SK-N-SH (cell line): ENCODE measurements around the gene RGS6. TPM values are rescaled to one million over a fixed set of nuclear protein-coding genes. Genes with fewer than 3 reads are reported as not detected.

Experiments used
- CTCF ChIA-PET: fragments of 300-600, 350-600 bp; formaldehyde crosslinking; extraction: SDS; loops from one replicate; lab custom pipeline; 2021; lab: Yijun Ruan, JAX
- POLR2A ChIA-PET: fragments of 350-600 bp; sonication (Branson Sonifier 250); formaldehyde crosslinking; extraction: SDS; loops from one replicate; lab custom pipeline; 2020; ENCODE audit warnings: antibody characterized with exemption, inconsistent platforms; lab: Yijun Ruan, JAX
- DNase-seq: peaks from one replicate; pipeline ENCODE4 v3.0.0; 2012
- H2AFZ ChIP-seq: fragments of 200-600 bp; sonication (generic); 2 replicates; pipeline ENCODE4 v1.8.1; 2016; ENCODE audit warnings: antibody characterized with exemption, mild to moderate bottlenecking, low read depth
- H3F3A ChIP-seq: fragments of 200-600 bp; sonication (generic); replicated peaks from 2 replicates; pipeline ENCODE3; 2016; ENCODE audit warnings: antibody characterized with exemption, mild to moderate bottlenecking; ENCODE audit not compliant: insufficient read depth
- H3K27ac ChIP-seq, 2 experiments: fragments of 200-500 bp in 1 of 2; fragments of 200-600 bp in 1 of 2; sonication (Bioruptor generic) in 1 of 2; sonication (generic), shearing (Covaris generic) in 1 of 2; 2 replicates each; pipeline versions ENCODE4 v1.5.1 to v1.6.1; 2014 to 2016; ENCODE audit warnings: low read depth in 2 of 2, inconsistent platforms in 1 of 2, low read length in 1 of 2, mild to moderate bottlenecking in 1 of 2, mixed read lengths in 1 of 2
- H3K27me3 ChIP-seq: fragments of 200-600 bp; sonication (generic), shearing (Covaris generic); 2 replicates; pipeline ENCODE4 v1.6.1; 2016; ENCODE audit warnings: mixed run types; ENCODE audit not compliant: insufficient read depth
- H3K36me3 ChIP-seq, 2 experiments: fragments of 200-500 bp in 1 of 2; fragments of 200-600 bp in 1 of 2; sonication (Bioruptor generic) in 1 of 2; sonication (generic) in 1 of 2; replicated peaks in 1 of 2; 2 replicates each; pipeline versions ENCODE3 to v1.5.1; 2014 to 2016; ENCODE audit warnings: low read length in 1 of 2, mild to moderate bottlenecking in 1 of 2; ENCODE audit not compliant: insufficient read depth in 2 of 2, control insufficient read depth in 1 of 2
- H3K4me1 ChIP-seq, 2 experiments: fragments of 200-500 bp in 1 of 2; fragments of 200-600 bp in 1 of 2; sonication (Bioruptor generic) in 1 of 2; sonication (generic), shearing (Covaris generic) in 1 of 2; 2 replicates each; pipeline versions ENCODE4 v1.5.1 to v1.6.1; 2014 to 2016; ENCODE audit warnings: low read depth in 1 of 2, low read length in 1 of 2, mixed run types in 1 of 2; ENCODE audit not compliant: insufficient read depth in 2 of 2, control insufficient read depth in 1 of 2
- H3K4me2 ChIP-seq: fragments of 200-600 bp; sonication (generic), shearing (Covaris generic); 2 replicates; pipeline ENCODE4 v1.6.1; 2017; ENCODE audit warnings: mixed run types
- H3K4me3 ChIP-seq, 2 experiments: fragments of 200-500 bp in 1 of 2; fragments of 200-600 bp in 1 of 2; sonication (Bioruptor generic) in 1 of 2; sonication (generic), shearing (Covaris generic) in 1 of 2; 2 replicates each; pipeline versions ENCODE4 v1.5.1 to v1.8.1; 2014 to 2016; ENCODE audit warnings: low read depth in 2 of 2, inconsistent platforms in 1 of 2, low read length in 1 of 2, mild to moderate bottlenecking in 1 of 2, mixed read lengths in 1 of 2, moderate library complexity in 1 of 2
- H3K79me2 ChIP-seq: fragments of 200-600 bp; sonication (generic); 2 replicates; pipeline ENCODE4 v1.8.1; 2017; ENCODE audit warnings: mild to moderate bottlenecking; ENCODE audit not compliant: insufficient read depth
- H3K9ac ChIP-seq: fragments of 200-600 bp; sonication (generic); 2 replicates; pipeline ENCODE4 v1.6.1; 2017; ENCODE audit warnings: mixed run types
- H3K9me2 ChIP-seq: fragments of 200-600 bp; sonication (generic); 2 replicates; pipeline ENCODE4 v1.6.1; 2017; ENCODE audit warnings: mixed run types
- H3K9me3 ChIP-seq: fragments of 200-600 bp; sonication (generic); 2 replicates; pipeline ENCODE4 v1.6.1; 2017; ENCODE audit warnings: mixed run types, mild to moderate bottlenecking, moderate library complexity
- H4K20me1 ChIP-seq: fragments of 200-600 bp; sonication (generic); 2 replicates; pipeline ENCODE4 v1.6.1; 2017; ENCODE audit warnings: mild to moderate bottlenecking, mixed run types; ENCODE audit not compliant: insufficient read depth
- CHD2 ChIP-seq: fragments of 150-350 bp; IDR thresholded peaks from 2 replicates; pipeline ENCODE4 v1.6.1; 2018; ENCODE audit warnings: low read length; ENCODE audit not compliant: partially characterized antibody
- ELF1 ChIP-seq: IDR thresholded peaks from 2 replicates; pipeline ENCODE4 v1.4.0; 2012
- EP300 ChIP-seq, 2 experiments: IDR thresholded peaks; 2 replicates each; pipeline versions ENCODE4 v1.4.0 to v1.6.1; 2012; ENCODE audit warnings: borderline replicate concordance in 1 of 2, low read depth in 1 of 2, low read length in 1 of 2
- FOXJ3 ChIP-seq: sonication (generic); formaldehyde crosslinking; IDR thresholded peaks from 2 replicates; pipeline ENCODE4 v1.5.1; 2020; ENCODE audit warnings: mild to moderate bottlenecking, missing genetic modification reagents
- GABPA ChIP-seq: IDR thresholded peaks from 2 replicates; pipeline ENCODE4 v1.4.0; 2012; ENCODE audit warnings: low read depth, mild to moderate bottlenecking
- MXI1 ChIP-seq: IDR thresholded peaks from 2 replicates; pipeline ENCODE4 v1.6.1; 2012; ENCODE audit warnings: mild to moderate bottlenecking, low read depth, low read length, improper control_type of control experiment
- NFIC ChIP-seq: IDR thresholded peaks from 2 replicates; pipeline ENCODE4 v1.4.0; 2012; ENCODE audit warnings: borderline replicate concordance
- PBX3 ChIP-seq: IDR thresholded peaks from 2 replicates; pipeline ENCODE4; 2012
- TCF12 ChIP-seq: IDR thresholded peaks from 2 replicates; pipeline ENCODE4 v1.4.0; 2012
- WGBS: methylation state at CpG from one replicate; pipeline ENCODE4 v1.1.6; 2017; ENCODE audit warnings: low lambda C conversion rate; 5-methylcytosine and 5-hydroxymethylcytosine counted together
- polyA plus RNA-seq, 3 experiments: library from polyadenylated mRNA; depleted of rRNA; stranded (reverse); fragments of >200 nt; gene quantifications; 2 replicates each; pipeline ENCODE4 v1.2.3, GENCODE V29; 2012
- TF ChIP-seq, protein P1 (sequence below): IDR thresholded peaks from 2 replicates; pipeline ENCODE4 v1.4.0; 2012; ENCODE audit warnings: low read depth, borderline replicate concordance
- TF ChIP-seq, protein P2 (sequence below): fragments of 150-350 bp; IDR thresholded peaks from 2 replicates; pipeline ENCODE4 v1.6.1; 2016; ENCODE audit warnings: mild to moderate bottlenecking, low read depth, low read length

Gene RGS6
- polyA plus RNA-seq, 1 of the 3 experiments (the other 2 are of a cell fraction) = not detected

- TF ChIP-seq, protein P1, sequence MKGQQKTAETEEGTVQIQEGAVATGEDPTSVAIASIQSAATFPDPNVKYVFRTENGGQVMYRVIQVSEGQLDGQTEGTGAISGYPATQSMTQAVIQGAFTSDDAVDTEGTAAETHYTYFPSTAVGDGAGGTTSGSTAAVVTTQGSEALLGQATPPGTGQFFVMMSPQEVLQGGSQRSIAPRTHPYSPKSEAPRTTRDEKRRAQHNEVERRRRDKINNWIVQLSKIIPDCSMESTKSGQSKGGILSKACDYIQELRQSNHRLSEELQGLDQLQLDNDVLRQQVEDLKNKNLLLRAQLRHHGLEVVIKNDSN = no peak
- no peak for TF ChIP-seq ELF1
These were observed 92.3 kb downstream of the RGS6 start (continued) for GRCh38 chr14:72024504-72024903.

DNA sequence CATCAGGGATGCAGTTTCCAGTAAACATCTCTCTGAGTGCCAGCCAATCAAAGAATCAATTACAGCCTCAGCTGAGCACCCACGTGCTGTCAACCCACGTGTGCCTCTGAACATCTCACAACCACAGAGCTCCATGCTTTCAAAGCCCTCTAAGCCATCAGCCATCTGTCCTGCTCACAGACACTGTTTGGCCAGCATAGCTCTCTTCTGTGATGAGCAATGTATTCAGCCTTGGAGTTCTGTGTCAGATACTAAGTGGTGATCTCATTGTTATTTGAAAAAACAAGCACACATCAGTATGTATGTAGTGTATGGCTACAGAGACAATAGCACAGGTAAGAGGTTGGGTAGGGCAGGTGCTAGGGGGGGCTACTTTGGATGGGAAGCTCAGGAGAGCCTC, 94.3 kb downstream of the RGS6 start:
- Histone ChIP-seq H3K4me1 (no peaks in the 10 kb centered on the region), H4K20me1 (no peaks in the 10 kb centered on the region), H3K4me2 (no peak overlapping the region)
- ChIA-PET CTCF (no interaction called here), POLR2A (interaction anchor here (0.7 kb wide), 1 partner anchor 26 kb away, joined by 3 read pairs; no protein-coding TSS in a partner anchor)
- 0% methylated on average over 2 of the region's 2 CpGs for WGBS
- TF ChIP-seq PBX3 (no peak), NFIC (no peak), EP300 (IDR thresholded peaks at IDR 0.05; ENCODE audit: borderline replicate concordance in 1 of 2, low read depth in 1 of 2, low read length in 1 of 2) (no peak)
- TF ChIP-seq, protein P2, sequence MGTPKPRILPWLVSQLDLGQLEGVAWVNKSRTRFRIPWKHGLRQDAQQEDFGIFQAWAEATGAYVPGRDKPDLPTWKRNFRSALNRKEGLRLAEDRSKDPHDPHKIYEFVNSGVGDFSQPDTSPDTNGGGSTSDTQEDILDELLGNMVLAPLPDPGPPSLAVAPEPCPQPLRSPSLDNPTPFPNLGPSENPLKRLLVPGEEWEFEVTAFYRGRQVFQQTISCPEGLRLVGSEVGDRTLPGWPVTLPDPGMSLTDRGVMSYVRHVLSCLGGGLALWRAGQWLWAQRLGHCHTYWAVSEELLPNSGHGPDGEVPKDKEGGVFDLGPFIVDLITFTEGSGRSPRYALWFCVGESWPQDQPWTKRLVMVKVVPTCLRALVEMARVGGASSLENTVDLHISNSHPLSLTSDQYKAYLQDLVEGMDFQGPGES = no peak
- TF ChIP-seq, all 33 proteins: peak for 0
- Histone ChIP-seq H3K27ac (no peak overlapping the region), H3K4me3 (no peak overlapping the region), H3F3A (no peaks in the 10 kb centered on the region), H3K9ac (no peak overlapping the region), H3K27me3 (no peaks in the 10 kb centered on the region), H3K79me2 (no peaks in the 10 kb centered on the region), H3K36me3 (no peaks in the 10 kb centered on the region), H3K9me3 (no peaks in the 10 kb centered on the region), H3K9me2 (no peaks in the 10 kb centered on the region), H2AFZ (no peak overlapping the region)
- DNase-seq = no peak

DNA sequence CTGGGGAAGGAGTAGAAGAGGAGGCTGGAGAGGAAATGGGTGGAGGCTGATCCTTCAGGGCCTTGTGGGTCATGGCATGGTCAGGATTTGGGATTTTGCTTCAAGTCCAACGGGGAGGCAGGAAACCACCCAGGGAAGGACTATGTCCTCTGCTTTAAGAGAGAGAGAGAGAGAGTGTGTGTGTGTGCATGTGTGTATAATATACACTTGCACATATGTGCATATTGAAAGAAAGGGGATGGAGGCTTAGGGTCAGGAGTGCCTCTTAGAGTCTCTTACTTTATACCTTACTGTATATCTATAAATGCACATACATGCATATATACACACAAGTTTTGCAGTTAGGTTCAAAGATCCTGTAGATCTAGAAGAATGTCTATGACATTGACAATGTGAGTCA, 94.8 kb downstream of the RGS6 start:
- ChIA-PET CTCF (no interaction called here), POLR2A (no interaction called here)
- Histone ChIP-seq H3K9me3 (no peaks in the 10 kb centered on the region), H3K27ac (no peak overlapping the region), H3F3A (no peaks in the 10 kb centered on the region), H3K9me2 (no peaks in the 10 kb centered on the region), H3K4me1 (no peaks in the 10 kb centered on the region), H3K27me3 (no peaks in the 10 kb centered on the region), H2AFZ (no peak overlapping the region), H3K4me3 (no peak overlapping the region), H3K4me2 (no peak overlapping the region), H3K36me3 (no peaks in the 10 kb centered on the region), H3K79me2 (no peaks in the 10 kb centered on the region), H4K20me1 (no peaks in the 10 kb centered on the region), H3K9ac (no peak overlapping the region)
- WGBS = 0% methylated on average over 1 of the region's 1 CpG
- TF ChIP-seq MXI1 = no peak
- TF ChIP-seq, protein P2 = no peak
- no peak for TF ChIP-seq GABPA
- no peak for TF ChIP-seq FOXJ3 (CRISPR knock-in tag)
- TF ChIP-seq CHD2 = no peak
- TF ChIP-seq TCF12 = no peak
- no peak for DNase-seq
